Kidney capillary endothelial cell (primary cell): Measurements from ENCODE around the gene S1PR1.
A peak's percentile ranks its signal among the peaks of the same experiment; 100 is the strongest.
"Not testable (repeated sequence)": the region's sequence is repeated elsewhere in the genome, so short reads cannot be mapped to it uniquely, and the experiment has no call there.

Experiments
- DNase-seq: peaks from one replicate; pipeline ENCODE4 v3.0.0-alpha.2; 2018; ENCODE audit warnings: low spot score

S1PR1 gene

GRCh38 chr1:101236516-101237228 is at the start of gene S1PR1:
TSS of gene S1PR1 (plus strand) at chr1:101237019. CDS start at chr1:101238985, 1,966 bp downstream.
- peak; percentile 76 for DNase-seq

DNA sequence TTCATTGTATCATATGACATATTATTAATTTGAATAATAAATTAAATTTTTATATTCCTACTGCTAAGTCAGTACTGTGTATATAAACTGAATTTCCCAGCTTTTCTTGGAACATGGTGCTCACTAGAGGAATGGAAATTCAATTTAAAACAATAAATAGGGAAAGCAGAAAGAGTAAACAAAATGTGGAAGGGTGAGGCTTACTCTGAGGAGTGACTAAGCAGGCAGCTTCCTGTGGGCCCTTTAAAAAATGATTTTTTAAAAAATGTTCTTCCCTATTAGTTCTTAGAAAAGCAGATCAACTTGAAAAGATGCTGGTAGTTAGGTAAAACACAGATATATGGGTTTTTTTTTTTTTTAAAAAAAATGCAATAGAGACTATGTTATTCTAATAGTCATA is 49.5 kb upstream of the S1PR1 start:
- no peak for DNase-seq

DNA sequence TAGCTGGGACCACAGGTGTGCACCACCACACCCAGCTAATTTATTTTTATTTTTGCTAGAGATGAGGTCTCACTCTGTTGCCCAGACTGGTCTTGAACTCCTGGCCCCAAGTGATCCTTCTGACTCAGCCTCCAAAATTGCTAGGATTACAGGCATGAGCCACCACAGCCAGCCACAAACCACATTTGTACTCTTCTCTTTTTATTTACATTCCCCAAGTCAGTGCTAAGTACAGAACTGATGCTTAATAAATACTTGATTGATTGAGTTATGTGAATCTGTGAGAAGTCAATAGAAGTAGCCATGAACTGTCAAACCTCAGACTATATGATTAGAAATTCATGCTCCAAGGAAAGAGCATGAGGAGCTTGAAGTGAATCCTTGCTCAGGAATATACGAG is 48.5 kb upstream of the S1PR1 start:
- no peak for DNase-seq

DNA sequence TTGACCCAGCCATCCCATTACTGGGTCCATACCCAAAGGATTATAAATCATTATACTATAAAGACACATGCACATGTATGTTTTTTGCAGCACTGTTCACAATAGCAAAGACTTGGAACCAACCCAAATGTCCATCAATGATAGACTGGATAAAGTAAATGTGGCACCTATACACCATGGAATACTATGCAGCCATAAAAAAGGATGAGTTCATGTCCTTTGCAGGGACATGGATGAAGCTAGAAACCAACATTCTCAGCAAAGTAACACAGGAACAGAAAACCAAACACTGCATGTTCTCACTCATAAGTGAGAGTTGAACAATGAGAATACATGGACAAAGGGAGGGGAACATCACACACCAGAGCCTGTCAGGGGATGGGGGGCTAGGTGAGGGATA is 47.9 kb upstream of the S1PR1 start:
- not testable (repeated sequence) for DNase-seq

GRCh38 chr1:101190441-101190840 is 46.4 kb upstream of the S1PR1 start:
- no peak for DNase-seq

- DNase-seq = no peak
Measured at GRCh38 chr1:101191049-101191448, 45.8 kb upstream of the S1PR1 start.

GRCh38 chr1:101193733-101194169 is 43.1 kb upstream of the S1PR1 start:
- no peak for DNase-seq

GRCh38 chr1:101194746-101195145 is 42.1 kb upstream of the S1PR1 start:
- DNase-seq = no peak

- no peak for DNase-seq
Measured at GRCh38 chr1:101196668-101197067, 40.2 kb upstream of the S1PR1 start.

DNA sequence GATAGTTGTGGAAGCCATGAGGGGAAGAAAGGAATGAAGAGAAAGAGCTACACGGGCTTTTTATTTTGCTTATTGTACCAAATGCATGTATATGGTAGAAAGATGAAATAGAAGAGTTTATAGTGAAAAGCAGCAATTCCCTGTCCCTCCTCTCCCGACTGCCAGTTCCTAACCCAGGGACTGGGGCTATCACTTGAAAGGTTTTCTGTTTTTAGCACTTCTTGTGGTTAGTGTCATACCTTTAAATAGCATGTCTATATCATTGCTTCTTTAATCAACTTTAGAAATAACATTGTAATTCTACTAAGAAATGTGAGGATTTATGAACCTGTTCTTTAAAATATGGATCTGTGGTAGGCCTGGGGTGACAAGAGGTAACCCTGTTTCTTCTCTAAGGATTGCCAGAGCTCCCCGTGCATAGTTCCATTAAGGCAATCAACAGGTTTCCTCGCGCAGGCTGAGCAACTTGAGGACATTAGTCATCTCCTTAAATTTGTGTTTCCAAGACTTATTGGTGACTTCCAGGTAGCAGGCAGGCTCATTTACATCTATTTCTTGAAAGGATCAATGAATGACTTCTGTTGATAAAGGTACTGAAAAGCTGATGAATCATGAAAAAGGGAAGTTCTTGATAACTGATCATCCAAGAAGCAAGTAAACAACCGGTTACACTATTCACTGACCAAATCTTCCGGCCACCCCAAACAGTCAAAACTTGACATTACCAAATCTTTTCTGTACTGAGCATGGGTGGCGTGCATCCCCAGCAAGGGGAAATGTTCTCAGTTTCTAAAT is 37.8 kb upstream of the S1PR1 start:
- DNase-seq = no peak

DNA sequence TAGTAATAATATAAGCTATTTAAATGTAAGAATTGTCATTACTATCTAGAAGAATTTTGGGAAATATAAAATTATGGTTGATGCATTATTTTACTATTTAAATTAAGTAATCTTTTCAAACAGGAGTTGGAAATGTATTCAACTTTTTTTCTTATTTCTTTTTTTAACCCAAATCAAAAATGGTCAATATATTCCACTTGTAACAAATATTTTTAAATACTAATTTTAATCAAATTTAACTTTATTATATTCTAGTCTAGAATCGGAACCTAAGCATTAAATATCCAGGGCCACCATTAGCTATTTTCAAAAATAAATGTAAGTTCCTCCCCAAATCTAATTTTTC is 37.2 kb upstream of the S1PR1 start:
- no peak for DNase-seq

- DNase-seq = no peak
Measured at GRCh38 chr1:101200513-101200912, 36.3 kb upstream of the S1PR1 start.

GRCh38 chr1:101203820-101204540 is 32.8 kb upstream of the S1PR1 start:
- DNase-seq = peak; percentile 48

- DNase-seq = no peak
Measured at GRCh38 chr1:101205457-101205856, 31.4 kb upstream of the S1PR1 start.

- not testable (repeated sequence) for DNase-seq
Measured at GRCh38 chr1:101206139-101206538, 30.7 kb upstream of the S1PR1 start.

- DNase-seq = not testable (repeated sequence)
Measured at GRCh38 chr1:101207271-101207670, 29.5 kb upstream of the S1PR1 start.

DNA sequence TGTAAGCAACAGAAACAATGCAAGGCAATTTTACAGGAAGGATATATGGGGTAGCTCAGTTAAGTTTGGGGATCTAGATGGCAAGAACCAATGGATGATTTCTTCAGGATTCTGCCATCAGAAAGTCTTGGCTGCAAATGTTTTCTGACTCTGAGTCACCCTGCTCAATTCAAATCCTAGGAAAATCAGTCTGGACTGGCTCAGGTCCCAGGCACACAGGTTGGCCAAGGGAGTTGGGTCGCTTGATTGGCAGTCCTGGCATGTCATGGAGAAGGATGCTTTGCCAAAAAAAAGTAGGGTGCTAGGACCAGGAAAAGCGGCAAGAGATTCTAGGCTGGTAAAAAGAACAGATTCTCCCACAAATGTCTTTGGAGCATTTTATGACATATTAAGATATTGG is 28.9 kb upstream of the S1PR1 start:
- DNase-seq = no peak

DNA sequence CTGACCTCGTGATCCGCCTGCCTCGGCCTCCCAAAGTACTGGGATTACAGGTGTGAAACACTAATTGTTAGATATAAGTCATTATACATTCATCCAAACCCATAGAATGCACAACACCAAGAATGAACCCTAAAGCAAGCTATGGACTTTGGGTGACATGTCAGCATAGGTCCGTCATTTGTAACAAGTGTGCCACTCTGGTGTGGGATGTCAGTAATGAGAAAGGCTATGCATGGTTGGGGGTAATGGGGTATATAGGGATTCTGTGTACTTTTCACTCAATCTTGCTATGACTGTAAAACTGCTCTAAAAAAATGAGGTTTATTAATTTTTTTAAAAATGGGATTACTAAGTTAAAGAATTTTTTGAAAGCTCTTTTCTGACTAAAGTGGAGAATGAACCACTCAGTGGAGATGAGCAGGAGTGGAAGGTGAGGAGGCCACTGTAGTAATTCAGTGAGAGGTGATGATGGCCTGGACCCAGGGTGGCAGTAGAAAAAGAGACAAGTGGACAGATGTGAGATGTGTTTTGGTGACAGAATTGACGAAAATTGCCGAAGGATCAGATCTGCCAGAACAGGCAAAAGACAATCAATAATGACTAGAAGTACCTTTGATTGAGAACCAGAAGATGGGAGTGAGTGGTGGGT is 21.3 kb upstream of the S1PR1 start:
- no peak for DNase-seq

- DNase-seq = no peak
Measured at GRCh38 chr1:101216623-101217022, 20.2 kb upstream of the S1PR1 start.

DNA sequence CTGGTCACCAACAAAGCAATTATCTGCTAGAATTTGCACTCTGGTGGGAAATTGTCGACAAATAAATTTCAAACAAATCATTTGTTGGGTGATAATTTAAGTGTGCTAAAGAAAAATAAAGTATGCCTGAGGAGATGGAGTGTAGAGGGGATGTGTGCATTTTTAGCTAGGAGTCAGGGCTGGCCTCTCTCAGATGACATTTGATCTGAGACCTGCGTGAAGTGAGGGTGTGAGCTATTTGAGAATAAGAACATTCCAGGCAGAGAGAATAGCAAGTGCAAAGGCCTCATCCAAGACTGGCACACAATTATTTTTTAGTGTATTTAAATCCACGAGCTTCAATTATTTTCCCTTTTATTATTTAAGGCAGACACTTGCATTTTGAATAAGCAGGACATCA is 19.7 kb upstream of the S1PR1 start:
- DNase-seq = no peak

DNA sequence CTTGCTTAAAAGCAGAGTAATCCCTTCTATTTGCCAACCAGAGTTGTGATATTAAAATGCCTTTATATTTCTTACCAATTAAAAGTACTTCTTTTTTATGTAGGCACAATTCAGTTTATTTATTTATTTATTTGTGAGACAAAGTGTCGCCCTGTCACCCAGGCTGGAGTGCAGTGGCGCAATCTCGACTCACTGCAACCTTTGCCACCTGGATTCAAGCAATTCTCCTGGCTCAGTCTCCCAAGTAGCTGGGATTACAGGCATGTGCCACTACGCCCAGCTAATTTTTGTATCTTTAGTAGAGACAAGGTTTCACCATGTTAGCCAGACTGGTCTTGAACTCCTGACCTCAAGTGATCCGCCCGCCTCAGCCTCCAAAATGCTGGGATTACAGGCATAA is 17.9 kb upstream of the S1PR1 start:
- not testable (repeated sequence) for DNase-seq
